Measurements from ENCODE around the gene TM7SF3. TPM values are rescaled to one million over a fixed set of nuclear protein-coding genes. Genes with fewer than 3 reads are reported as not detected.
"Not testable (repeated sequence)": the region's sequence is repeated elsewhere in the genome, so short reads cannot be mapped to it uniquely, and the experiment has no call there.

TM7SF3 gene, protein sequence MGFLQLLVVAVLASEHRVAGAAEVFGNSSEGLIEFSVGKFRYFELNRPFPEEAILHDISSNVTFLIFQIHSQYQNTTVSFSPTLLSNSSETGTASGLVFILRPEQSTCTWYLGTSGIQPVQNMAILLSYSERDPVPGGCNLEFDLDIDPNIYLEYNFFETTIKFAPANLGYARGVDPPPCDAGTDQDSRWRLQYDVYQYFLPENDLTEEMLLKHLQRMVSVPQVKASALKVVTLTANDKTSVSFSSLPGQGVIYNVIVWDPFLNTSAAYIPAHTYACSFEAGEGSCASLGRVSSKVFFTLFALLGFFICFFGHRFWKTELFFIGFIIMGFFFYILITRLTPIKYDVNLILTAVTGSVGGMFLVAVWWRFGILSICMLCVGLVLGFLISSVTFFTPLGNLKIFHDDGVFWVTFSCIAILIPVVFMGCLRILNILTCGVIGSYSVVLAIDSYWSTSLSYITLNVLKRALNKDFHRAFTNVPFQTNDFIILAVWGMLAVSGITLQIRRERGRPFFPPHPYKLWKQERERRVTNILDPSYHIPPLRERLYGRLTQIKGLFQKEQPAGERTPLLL
- polyA plus RNA-seq = 46.1 TPM

DNA sequence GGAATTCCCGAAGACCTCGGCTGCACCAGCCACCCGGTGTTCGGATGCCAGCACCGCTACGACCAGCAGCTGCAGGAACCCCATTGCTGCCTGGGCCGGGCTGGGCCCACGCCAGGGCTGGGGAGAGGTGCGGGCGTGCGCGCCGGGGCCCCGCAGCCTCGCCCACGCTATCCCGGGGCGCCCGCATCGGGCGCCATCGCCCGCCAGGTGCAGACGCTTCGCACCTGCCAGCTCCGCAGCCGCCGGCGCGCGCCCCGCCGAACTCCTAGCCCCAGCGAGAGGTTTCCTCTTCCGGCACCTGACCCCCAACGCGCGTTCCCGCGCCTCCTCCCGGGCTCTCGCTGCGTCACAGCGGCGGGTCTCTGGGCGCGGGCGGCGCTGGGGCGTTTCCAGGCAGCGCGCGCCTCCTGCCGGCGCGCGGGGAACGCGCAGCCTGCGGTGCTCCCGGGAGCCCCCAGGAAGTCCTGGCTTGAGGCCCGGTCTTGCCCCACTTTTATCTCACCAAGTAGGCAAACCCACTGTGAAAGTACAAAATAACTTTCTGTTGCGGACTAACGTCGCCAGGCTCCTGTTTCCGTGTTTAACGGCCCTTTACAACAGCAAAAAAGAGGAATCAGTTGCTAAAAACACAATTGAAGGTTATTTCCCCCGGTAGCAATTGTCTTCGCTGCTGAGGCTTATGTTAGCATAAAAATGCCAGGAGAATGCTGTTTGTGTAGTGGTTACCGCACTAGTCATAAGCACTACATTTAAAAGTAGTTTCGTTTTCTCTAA lies at the start of gene TM7SF3:
TSS of gene TM7SF3 (minus strand) at position 300 of the 774 bp plus-strand sequence. CDS start at position 84, 216 bp downstream.
- Mint-ChIP-seq H3K27ac (peak within 1 kb of the TSS; percentile 94 to 98 (median 97)), H3K9me3 (no peaks in the 10 kb centered on the region), H3K4me1 (peaks cover 31 to 38% (median 36%) of the 10 kb centered on the region in 3 donors), H3K4me3 (peak within 1 kb of the TSS; percentile 90 to 97 (median 96)), H3K36me3 (no peaks in the 10 kb centered on the region), H3K27me3 (no peaks in the 10 kb centered on the region)

DNA sequence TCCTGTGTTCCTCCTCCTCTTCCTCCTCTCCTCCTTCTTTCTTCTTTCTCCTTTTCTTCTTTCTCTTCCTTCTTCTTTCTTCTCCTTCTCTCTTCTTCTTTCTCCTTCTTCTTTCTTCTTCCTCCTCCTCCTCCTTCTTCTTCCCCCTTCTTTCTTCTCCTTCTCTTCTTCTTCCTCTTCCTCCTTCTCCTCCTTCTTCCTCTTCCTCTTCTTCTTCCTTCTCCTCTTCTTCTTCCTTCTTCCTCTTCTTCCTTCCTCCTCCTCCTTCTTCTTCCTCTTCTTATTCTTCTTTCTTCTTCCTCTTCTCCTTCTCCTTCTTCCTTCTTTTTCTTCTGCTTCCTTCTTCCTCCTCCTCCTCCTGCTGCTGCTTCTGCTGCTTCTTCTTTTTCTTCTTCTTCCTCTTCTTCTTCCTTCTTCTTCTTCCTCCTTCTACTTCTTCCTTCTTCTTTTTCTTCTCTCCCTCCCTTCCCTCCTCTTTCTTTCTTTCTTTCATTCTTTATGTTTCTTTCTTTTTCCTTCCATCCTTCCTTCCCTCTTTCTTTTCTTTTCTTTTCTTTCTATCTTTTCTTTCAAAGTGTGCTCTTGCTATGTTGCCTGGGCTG lies 49.2 kb upstream of the TM7SF3 start:
- Mint-ChIP-seq H3K4me3 (no peak overlapping the region), H3K4me1 (peaks cover 6 to 10% (median 9%) of the 10 kb centered on the region in 3 donors), H3K9me3 (peaks cover 4 to 8% (median 8%) of the 10 kb centered on the region in 3 donors), H3K27me3 (no peaks in the 10 kb centered on the region), H3K36me3 (peaks cover 15% of the 10 kb centered on the region), H3K27ac (no peak overlapping the region)

DNA sequence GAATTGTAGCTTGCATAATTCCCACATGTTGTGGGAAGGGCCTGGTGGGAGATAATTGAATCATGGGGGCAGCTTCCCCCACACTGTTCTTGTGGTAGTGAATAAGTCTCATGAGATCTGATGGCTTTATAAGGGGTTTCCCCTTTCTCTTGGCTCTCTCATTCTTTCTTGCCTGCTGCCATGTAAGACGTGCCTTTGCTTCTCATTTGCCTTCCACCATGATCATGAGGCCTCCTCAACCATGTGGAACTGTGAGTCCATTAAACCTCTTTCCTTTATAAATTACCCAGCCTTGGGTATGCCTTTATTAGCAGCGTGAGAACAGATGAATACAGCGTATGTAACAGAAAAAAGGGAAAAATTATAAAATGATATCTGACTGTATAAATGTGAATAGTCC lies 47.1 kb upstream of the TM7SF3 start:
- H3K4me3 Mint-ChIP-seq = no peak overlapping the region
- H3K9me3 Mint-ChIP-seq = peaks cover 4 to 8% (median 8%) of the 10 kb centered on the region in 3 donors
- H3K36me3 Mint-ChIP-seq = peaks cover 13% of the 10 kb centered on the region
- H3K4me1 Mint-ChIP-seq = peaks cover 6 to 10% (median 9%) of the 10 kb centered on the region in 3 donors
- no peaks in the 10 kb centered on the region for H3K27me3 Mint-ChIP-seq
- H3K27ac Mint-ChIP-seq = no peak overlapping the region

DNA sequence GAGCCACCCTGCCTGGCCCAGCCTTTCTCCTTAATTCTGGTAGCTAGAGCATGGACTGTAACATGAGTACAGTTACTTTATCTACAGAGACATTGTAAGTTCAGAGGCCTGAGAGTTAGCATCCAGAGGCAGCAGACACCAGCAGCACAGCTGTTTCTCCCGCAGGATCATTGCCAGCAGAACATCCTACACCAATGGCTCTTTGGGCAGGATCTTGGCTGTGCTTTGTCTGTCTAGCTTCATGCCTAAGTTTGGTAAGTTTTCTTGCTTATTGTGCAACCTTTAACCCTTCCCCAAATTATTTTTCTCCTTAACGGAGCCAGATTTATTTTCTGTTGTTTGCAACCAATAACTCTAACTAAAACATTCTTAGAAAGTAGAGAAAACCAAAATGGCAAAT lies 46.6 kb upstream of the TM7SF3 start:
- peaks cover 13% of the 10 kb centered on the region for H3K36me3 Mint-ChIP-seq
- H3K27ac Mint-ChIP-seq = no peak overlapping the region
- H3K4me3 Mint-ChIP-seq = no peak overlapping the region
- no peaks in the 10 kb centered on the region for H3K27me3 Mint-ChIP-seq
- peaks cover 6 to 10% (median 9%) of the 10 kb centered on the region in 3 donors for H3K4me1 Mint-ChIP-seq
- H3K9me3 Mint-ChIP-seq = peaks cover 4 to 8% (median 8%) of the 10 kb centered on the region in 3 donors

DNA sequence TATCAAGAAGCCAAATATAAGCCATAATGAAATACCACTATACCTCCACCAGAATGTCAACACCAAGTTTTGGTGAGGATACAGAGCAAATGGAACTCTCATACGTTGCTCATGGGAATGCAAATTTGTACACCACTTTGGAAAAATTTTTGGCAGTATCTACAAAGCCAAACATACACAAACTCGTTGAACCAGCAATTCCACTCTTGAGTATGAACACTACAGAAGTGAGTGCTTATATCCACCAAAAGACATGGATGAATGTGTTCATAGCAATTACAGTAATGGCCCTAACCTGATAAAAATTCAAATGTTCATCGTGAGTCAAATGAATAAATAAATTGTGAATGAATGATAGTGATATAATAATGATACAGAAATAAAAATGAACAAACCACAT lies 43.4 kb upstream of the TM7SF3 start:
- Mint-ChIP-seq H3K27ac (no peak overlapping the region), H3K9me3 (peaks cover 3 to 8% (median 7%) of the 10 kb centered on the region in 3 donors), H3K27me3 (no peaks in the 10 kb centered on the region), H3K4me3 (no peak overlapping the region), H3K36me3 (peaks cover 13% of the 10 kb centered on the region), H3K4me1 (no peaks in the 10 kb centered on the region)

DNA sequence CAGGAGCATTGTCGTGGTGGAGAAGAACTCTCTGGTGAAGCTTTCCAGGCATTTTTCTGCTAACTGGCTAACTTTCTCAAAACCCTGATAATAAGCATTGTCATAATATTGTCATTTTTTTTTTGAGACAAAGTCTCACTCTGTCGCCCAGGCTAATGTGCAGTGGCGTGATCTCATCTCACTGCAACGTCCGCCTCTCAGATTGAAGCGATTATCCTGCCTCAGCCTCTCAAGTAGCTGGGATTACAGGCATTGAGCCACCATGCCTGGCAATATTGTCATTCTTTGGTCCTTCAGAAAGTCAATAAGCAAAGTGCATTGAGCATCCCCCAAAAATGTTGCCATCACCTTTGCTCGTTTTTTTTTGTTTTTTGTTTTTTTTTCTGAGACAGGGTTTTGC lies 41.8 kb upstream of the TM7SF3 start:
- Mint-ChIP-seq H3K27ac (no peak overlapping the region), H3K9me3 (peaks cover 0 to 2% (median 0%) of the 10 kb centered on the region in 3 donors), H3K36me3 (peaks cover 9% of the 10 kb centered on the region), H3K27me3 (no peaks in the 10 kb centered on the region), H3K4me1 (no peaks in the 10 kb centered on the region), H3K4me3 (no peak overlapping the region)

DNA sequence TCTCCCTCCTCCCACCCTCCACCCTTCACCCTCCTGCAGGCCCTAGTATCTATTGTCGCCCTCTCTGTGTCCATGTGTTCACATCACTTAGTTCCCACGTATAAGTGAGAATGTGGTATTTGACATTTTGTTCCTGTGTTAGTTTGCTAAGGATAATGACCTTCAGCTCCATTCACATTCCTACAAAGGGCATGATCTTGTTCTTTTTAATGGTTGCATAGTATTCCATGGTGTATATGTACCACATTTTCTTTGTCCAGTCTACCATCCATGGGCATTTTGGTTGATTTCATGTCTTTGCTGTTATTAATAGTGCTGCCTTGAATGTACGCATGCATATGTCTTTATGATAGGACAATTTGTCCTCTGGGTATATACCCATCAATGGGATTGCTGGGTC lies 38.6 kb upstream of the TM7SF3 start:
- H3K4me1 Mint-ChIP-seq = no peaks in the 10 kb centered on the region
- H3K36me3 Mint-ChIP-seq = peaks cover 7% of the 10 kb centered on the region
- no peak overlapping the region for H3K4me3 Mint-ChIP-seq
- no peaks in the 10 kb centered on the region for H3K9me3 Mint-ChIP-seq
- no peaks in the 10 kb centered on the region for H3K27me3 Mint-ChIP-seq
- H3K27ac Mint-ChIP-seq = no peak overlapping the region

DNA sequence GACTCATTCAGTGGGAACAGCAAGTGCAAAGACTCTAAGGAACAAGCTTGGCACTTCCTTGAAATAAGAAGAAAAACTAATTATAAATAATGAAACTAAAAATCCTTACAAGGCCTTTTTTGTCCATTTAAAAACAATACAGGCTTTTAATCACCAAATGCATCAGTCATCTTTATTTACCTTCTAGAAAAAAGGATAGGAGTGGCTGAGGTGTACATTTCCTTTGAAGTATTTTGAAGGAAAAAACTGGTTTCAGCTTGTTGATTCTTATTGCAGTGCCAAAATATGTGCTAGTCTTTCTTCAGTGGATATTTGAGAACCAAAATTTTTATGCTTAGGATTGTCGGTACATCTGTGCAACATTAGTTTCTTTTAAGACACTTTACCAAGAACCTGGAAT lies 38.0 kb upstream of the TM7SF3 start:
- no peak overlapping the region for H3K27ac Mint-ChIP-seq
- no peak overlapping the region for H3K4me3 Mint-ChIP-seq
- H3K9me3 Mint-ChIP-seq = no peaks in the 10 kb centered on the region
- H3K27me3 Mint-ChIP-seq = no peaks in the 10 kb centered on the region
- peaks cover 5% of the 10 kb centered on the region for H3K36me3 Mint-ChIP-seq
- H3K4me1 Mint-ChIP-seq = no peaks in the 10 kb centered on the region

DNA sequence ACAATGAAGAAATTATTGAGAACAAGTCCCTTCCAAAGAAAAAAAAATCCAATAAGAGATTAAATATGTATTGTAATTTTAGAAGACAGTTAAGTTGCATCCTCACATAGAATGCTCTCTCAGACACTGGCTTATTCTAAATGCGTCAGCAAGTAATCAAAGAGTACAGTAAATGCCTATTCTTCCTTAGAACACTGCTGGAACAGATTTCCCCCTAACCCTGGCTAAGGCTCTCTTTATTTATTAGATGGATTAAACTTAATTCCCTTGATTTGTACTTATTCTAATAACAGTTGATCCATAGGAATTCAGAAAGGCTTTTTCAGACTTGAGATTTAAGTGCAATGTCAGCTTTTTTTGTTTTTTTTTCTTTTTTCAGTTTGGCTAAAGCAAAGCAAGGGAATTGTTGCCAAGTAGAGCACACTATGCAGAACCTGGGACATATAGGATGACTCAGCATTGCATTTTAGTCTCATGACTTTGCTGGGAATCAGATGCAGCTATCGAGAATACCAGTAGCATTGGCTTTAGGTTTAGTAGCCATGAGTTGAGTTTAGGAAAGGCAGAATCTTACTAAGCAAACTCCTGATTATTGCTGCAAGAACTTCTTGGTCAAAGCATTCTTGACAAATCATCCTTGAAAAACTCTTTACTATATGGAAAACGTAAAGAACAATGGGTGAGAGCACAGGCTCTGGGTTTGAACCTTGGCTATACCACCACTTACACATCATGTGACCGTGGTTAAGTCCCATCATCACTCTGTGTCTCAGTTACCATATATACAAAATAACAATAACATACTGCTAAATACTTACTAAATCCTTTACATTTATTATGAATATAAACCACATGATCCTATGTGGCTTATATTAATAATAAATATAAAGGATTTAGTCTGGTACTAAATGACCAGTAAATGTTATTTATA lies 34.9 kb upstream of the TM7SF3 start:
- Mint-ChIP-seq H3K27ac (no peak overlapping the region), H3K27me3 (no peaks in the 10 kb centered on the region), H3K9me3 (peaks cover 0 to 6% (median 2%) of the 10 kb centered on the region in 3 donors), H3K4me3 (no peak overlapping the region), H3K4me1 (no peaks in the 10 kb centered on the region), H3K36me3 (peaks cover 8% of the 10 kb centered on the region)

DNA sequence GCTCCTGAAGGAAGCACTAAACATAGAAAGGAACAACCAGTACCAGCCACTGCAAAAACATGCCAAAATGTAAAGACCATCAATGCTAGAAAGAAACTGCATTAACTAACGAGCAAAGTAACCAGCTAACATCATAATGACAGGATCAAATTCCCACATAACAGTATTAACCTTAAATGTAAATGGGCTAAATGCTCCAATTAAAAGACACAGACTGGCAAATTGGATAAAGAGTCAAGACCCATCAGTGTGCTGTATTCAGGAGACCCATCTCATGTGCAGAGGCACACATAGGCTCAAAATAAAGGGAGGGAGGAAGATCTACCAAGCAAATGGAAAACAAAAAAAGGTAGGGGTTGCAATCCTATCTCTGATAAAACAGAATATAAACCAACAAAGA lies 27.8 kb upstream of the TM7SF3 start:
- H3K27me3 Mint-ChIP-seq, H3K27ac Mint-ChIP-seq, H3K36me3 Mint-ChIP-seq, H3K4me1 Mint-ChIP-seq, H3K4me3 Mint-ChIP-seq: not testable (repeated sequence)
- peaks cover 9 to 13% (median 12%) of the 10 kb centered on the region in 3 donors for H3K9me3 Mint-ChIP-seq

DNA sequence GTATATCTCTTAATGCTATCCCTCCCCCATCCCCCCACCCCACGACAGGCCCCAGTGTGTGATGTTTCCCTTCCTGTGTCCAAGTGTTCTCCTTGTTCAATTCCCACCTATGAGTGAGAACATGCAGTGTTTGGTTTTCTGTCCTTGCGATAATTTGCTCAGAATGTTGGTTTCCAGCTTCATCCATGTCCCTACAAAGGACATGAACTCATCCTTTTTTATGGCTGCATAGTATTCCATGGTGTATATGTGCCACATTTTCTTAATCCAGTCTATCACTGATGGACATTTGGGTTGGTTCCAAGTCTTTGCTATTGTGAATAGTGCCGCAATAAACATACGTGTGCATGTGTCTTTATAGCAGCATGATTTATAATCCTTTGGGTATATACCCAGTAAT lies 26.5 kb upstream of the TM7SF3 start:
- not testable (repeated sequence) for H3K4me3 Mint-ChIP-seq, H3K36me3 Mint-ChIP-seq
- H3K9me3 Mint-ChIP-seq = peaks cover 9 to 13% (median 12%) of the 10 kb centered on the region in 3 donors

DNA sequence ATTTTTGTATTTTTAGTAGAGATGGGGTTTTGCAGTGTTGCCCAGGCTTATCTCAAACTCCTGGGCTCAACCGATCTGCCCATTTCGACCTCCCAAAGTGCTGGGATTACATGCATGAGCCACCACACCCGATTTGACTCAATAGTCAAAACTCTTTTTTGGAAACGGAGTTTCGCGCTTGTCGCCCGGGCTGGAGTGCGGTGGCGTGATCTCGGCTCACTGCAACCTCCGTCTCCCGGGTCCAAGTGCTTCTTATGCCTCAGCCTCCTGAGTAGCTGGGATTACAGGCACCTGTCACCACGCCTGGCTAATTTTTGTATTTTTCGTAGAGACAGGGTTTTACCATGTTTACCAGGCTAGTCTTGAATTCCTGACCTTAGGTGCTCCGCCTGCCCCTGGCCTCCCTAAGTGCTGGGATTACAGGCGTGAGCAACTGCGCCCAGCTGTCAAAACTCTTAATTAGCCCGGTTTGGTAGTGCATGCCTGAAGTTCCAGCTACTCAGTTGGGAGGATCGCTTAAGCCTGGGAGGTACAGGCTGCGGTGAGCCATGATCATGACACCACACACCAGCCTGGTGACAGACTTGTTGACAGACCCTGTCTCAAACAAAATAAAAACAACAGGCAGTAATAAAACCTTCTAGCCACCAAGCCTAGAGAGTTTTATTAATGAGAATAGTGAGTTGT lies 20.6 kb upstream of the TM7SF3 start:
- H3K4me3 Mint-ChIP-seq = no peak overlapping the region
- peaks cover 0 to 3% (median 0%) of the 10 kb centered on the region in 3 donors for H3K9me3 Mint-ChIP-seq
- H3K27ac Mint-ChIP-seq = no peak overlapping the region
- peaks cover 0 to 2% (median 1%) of the 10 kb centered on the region in 3 donors for H3K4me1 Mint-ChIP-seq
- H3K36me3 Mint-ChIP-seq = peaks cover 12% of the 10 kb centered on the region
- H3K27me3 Mint-ChIP-seq = no peaks in the 10 kb centered on the region

More for the DNA sequence above, 26.5 kb upstream of the TM7SF3 start:
- H3K4me1 Mint-ChIP-seq, H3K27me3 Mint-ChIP-seq, H3K27ac Mint-ChIP-seq: not testable (repeated sequence)

DNA sequence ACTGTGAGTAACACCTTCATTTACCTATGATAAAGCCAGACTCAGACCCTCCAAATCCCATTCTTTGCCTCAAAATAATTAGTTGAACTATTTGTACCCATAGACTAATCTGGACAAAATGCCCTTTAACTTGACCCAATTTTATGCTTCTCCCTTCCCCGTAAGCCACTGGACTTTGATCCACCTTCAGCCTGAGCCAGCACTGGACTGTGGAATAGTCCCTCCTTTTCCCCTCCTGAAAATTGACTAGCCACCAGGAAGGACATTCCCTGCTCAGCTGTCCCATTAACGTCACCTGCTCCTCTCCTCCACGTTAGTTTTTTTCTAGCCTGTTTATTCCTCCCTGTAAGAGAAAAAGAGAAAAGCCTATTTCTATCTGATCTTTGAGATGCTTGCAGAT lies 18.5 kb upstream of the TM7SF3 start:
- H3K27ac Mint-ChIP-seq = peak overlapping the region in 1 of 3 donors; percentile 10
- H3K4me1 Mint-ChIP-seq = peaks cover 0 to 2% (median 1%) of the 10 kb centered on the region in 3 donors
- H3K36me3 Mint-ChIP-seq = peaks cover 16% of the 10 kb centered on the region
- no peaks in the 10 kb centered on the region for H3K27me3 Mint-ChIP-seq
- H3K4me3 Mint-ChIP-seq = no peak overlapping the region
- H3K9me3 Mint-ChIP-seq = no peaks in the 10 kb centered on the region
